ENCODE results near the gene GRIK2. TPM values are rescaled to one million over a fixed set of nuclear protein-coding genes. Genes with fewer than 3 reads are reported as not detected.

Gene GRIK2
- total RNA-seq, 4 donors from 2014 or later = 1.6 to 8.9 (median 8.6) TPM; not detected in 1

GRCh38 chr6:101832371-101832770, 438.9 kb downstream of the GRIK2 start:
- H3K36me3 ChIP-seq = no peaks in the 10 kb centered on the region
- DNase-seq = no peak

GRCh38 chr6:101840100-101840499, 446.6 kb downstream of the GRIK2 start:
- no peak for TF ChIP-seq CTCF (IDR thresholded peaks at IDR 0.05)
- TF ChIP-seq POLR2A (IDR thresholded peaks at IDR 0.05) = no peak
- H3K4me3 ChIP-seq = no peak overlapping the region
- no peaks in the 10 kb centered on the region for H3K9me3 ChIP-seq
- no peaks in the 10 kb centered on the region for H3K4me1 ChIP-seq
- H3K27me3 ChIP-seq = no peaks in the 10 kb centered on the region
- no peak overlapping the region for H3K27ac ChIP-seq
- DNase-seq = no peak
- no peaks in the 10 kb centered on the region for H3K36me3 ChIP-seq

More at GRCh38 chr6:101832371-101832770, 438.9 kb downstream of the GRIK2 start:
- no peak overlapping the region for H3K4me3 ChIP-seq
- no peak for TF ChIP-seq POLR2A (IDR thresholded peaks at IDR 0.05)
- no peak for TF ChIP-seq CTCF (IDR thresholded peaks at IDR 0.05)
- H3K9me3 ChIP-seq = no peaks in the 10 kb centered on the region
- no peaks in the 10 kb centered on the region for H3K27me3 ChIP-seq
- no peaks in the 10 kb centered on the region for H3K4me1 ChIP-seq
- no peak overlapping the region for H3K27ac ChIP-seq

- H3K27ac ChIP-seq = no peak overlapping the region
- no peak for DNase-seq
- H3K27me3 ChIP-seq = no peaks in the 10 kb centered on the region
- H3K4me1 ChIP-seq = no peaks in the 10 kb centered on the region
- no peaks in the 10 kb centered on the region for H3K36me3 ChIP-seq
- TF ChIP-seq CTCF (IDR thresholded peaks at IDR 0.05) (no peak), POLR2A (IDR thresholded peaks at IDR 0.05) (no peak)
- H3K9me3 ChIP-seq = no peaks in the 10 kb centered on the region
- H3K4me3 ChIP-seq = no peak overlapping the region
Observed at GRCh38 chr6:101845172-101845571, 451.7 kb downstream of the GRIK2 start.

- H3K4me3 ChIP-seq = no peak overlapping the region
- no peaks in the 10 kb centered on the region for H3K36me3 ChIP-seq
- TF ChIP-seq CTCF (IDR thresholded peaks at IDR 0.05) (no peak), POLR2A (IDR thresholded peaks at IDR 0.05) (no peak)
- no peak for DNase-seq
- no peaks in the 10 kb centered on the region for H3K4me1 ChIP-seq
- H3K27ac ChIP-seq = no peak overlapping the region
- H3K9me3 ChIP-seq = no peaks in the 10 kb centered on the region
- no peaks in the 10 kb centered on the region for H3K27me3 ChIP-seq
Observed at GRCh38 chr6:101845621-101846020, 452.1 kb downstream of the GRIK2 start.

- H3K36me3 ChIP-seq = no peaks in the 10 kb centered on the region
- no peaks in the 10 kb centered on the region for H3K4me1 ChIP-seq
- H3K9me3 ChIP-seq = no peaks in the 10 kb centered on the region
- TF ChIP-seq POLR2A (IDR thresholded peaks at IDR 0.05) = no peak
- no peak for TF ChIP-seq CTCF (IDR thresholded peaks at IDR 0.05)
- no peaks in the 10 kb centered on the region for H3K27me3 ChIP-seq
- H3K4me3 ChIP-seq = no peak overlapping the region
- H3K27ac ChIP-seq = no peak overlapping the region
- DNase-seq = no peak
Observed at GRCh38 chr6:101847690-101848089, 454.2 kb downstream of the GRIK2 start.

GRCh38 chr6:101851911-101852310, 458.4 kb downstream of the GRIK2 start:
- Histone ChIP-seq H3K36me3 (no peaks in the 10 kb centered on the region), H3K9me3 (no peaks in the 10 kb centered on the region), H3K4me1 (no peaks in the 10 kb centered on the region), H3K27ac (no peak overlapping the region), H3K4me3 (no peak overlapping the region), H3K27me3 (no peaks in the 10 kb centered on the region)
- no peak for DNase-seq
- TF ChIP-seq CTCF (IDR thresholded peaks at IDR 0.05) = no peak
- no peak for TF ChIP-seq POLR2A (IDR thresholded peaks at IDR 0.05)

Measured in Peyer's patch (tissue), 4 donors.